ENCODE measurements around the gene PAX2. TPM values are rescaled to one million over a fixed set of nuclear protein-coding genes. Genes with fewer than 3 reads are reported as not detected.

PAX2 gene
- total RNA-seq, 4 donors from 2014 or later: not detected

- DNase-seq (ENCODE audit: low spot score in 2 of 2): no peak
- H3K4me3 ChIP-seq (ENCODE audit: low read depth, poor library complexity, severe bottlenecking): no peak overlapping the region
- intact Hi-C loops (cut with DNase I; ENCODE audit: low total_unique reads): no loop called here
- TF ChIP-seq CTCF (IDR thresholded peaks at IDR 0.05) (no peak), POLR2A (IDR thresholded peaks at IDR 0.05) (no peak)
- WGBS, 2 donors: 85 to 86% methylated on average over 6 of the region's 6 CpGs
These were observed 38.0 kb upstream of the PAX2 start for GRCh38 chr10:100707261-100707848.

GRCh38 chr10:100709146-100710082 lies 36.0 kb upstream of the PAX2 start:
- WGBS, 2 donors: 13 to 14% methylated on average over 24 to 26 of the region's 26 CpGs
- intact Hi-C loops (cut with DNase I; ENCODE audit: low total_unique reads): no loop called here
- DNase-seq (ENCODE audit: low spot score in 2 of 2): no peak
- no peak for TF ChIP-seq CTCF (IDR thresholded peaks at IDR 0.05)
- TF ChIP-seq POLR2A (IDR thresholded peaks at IDR 0.05): no peak
- no peak overlapping the region for H3K4me3 ChIP-seq (ENCODE audit: low read depth, poor library complexity, severe bottlenecking)

GRCh38 chr10:100710151-100710871 lies 35.1 kb upstream of the PAX2 start:
- no peak for TF ChIP-seq CTCF (IDR thresholded peaks at IDR 0.05)
- no peak for TF ChIP-seq POLR2A (IDR thresholded peaks at IDR 0.05)
- WGBS, 2 donors: 6% methylated on average over 33 to 36 of the region's 48 CpGs
- H3K4me3 ChIP-seq (ENCODE audit: low read depth, poor library complexity, severe bottlenecking): no peak overlapping the region
- intact Hi-C loops (cut with DNase I; ENCODE audit: low total_unique reads): no loop called here
- no peak for DNase-seq (ENCODE audit: low spot score in 2 of 2)

- no peak overlapping the region for H3K4me3 ChIP-seq (ENCODE audit: low read depth, poor library complexity, severe bottlenecking)
- no peak for DNase-seq (ENCODE audit: low spot score in 2 of 2)
- intact Hi-C loops (cut with DNase I; ENCODE audit: low total_unique reads): no loop called here
- TF ChIP-seq POLR2A (IDR thresholded peaks at IDR 0.05): no peak
- no peak for TF ChIP-seq CTCF (IDR thresholded peaks at IDR 0.05)
- WGBS, 2 donors: 6 to 11% methylated on average over 36 to 37 of the region's 37 CpGs
These were observed 32.1 kb upstream of the PAX2 start for GRCh38 chr10:100713049-100713858.

- no peak for DNase-seq (ENCODE audit: low spot score in 2 of 2)
- no peak for TF ChIP-seq POLR2A (IDR thresholded peaks at IDR 0.05)
- no peak for TF ChIP-seq CTCF (IDR thresholded peaks at IDR 0.05)
- WGBS, 2 donors: 3 to 4% methylated on average over 20 to 24 of the region's 36 CpGs
- intact Hi-C loops (cut with DNase I; ENCODE audit: low total_unique reads): no loop called here
- H3K4me3 ChIP-seq (ENCODE audit: low read depth, poor library complexity, severe bottlenecking): no peak overlapping the region
These were observed 31.4 kb upstream of the PAX2 start for GRCh38 chr10:100713859-100714565.
